ENCODE measurements around the gene IRAK4. TPM values are rescaled to one million over a fixed set of nuclear protein-coding genes. Genes with fewer than 3 reads are reported as not detected.

IRAK4 gene
- total RNA-seq, 4 donors from 2014 or later, result 6.1 to 30.6 (median 26.4) TPM

GRCh38 chr12:43805860-43806736 lies 47.3 kb downstream of the IRAK4 start, which contains the start of gene TWF1:
Gene TWF1, minus strand, starts transcription at chr12:43806317. Its CDS starts 72 bp downstream, at chr12:43806245.
- intact Hi-C loops (cut with DNase I; ENCODE audit: low total_unique reads), result no loop called here
- peak within 1 kb of the TSS; percentile 85 to 98 for H3K4me3 ChIP-seq
- TF ChIP-seq POLR2A (IDR thresholded peaks at IDR 0.05), result peak; percentile 48 to 82
- TF ChIP-seq CTCF (IDR thresholded peaks at IDR 0.05), result peak in 3 of 4 experiments; percentile 20 to 32 (median 23)

GRCh38 chr12:43806737-43807072 lies 48.0 kb downstream of the IRAK4 start:
- Histone ChIP-seq H3K4me3 (peak overlapping the region; percentile 85 to 98), H3K27ac (peak overlapping the region; percentile 96 to 97), H3K36me3 (no peaks in the 10 kb centered on the region), H3K27me3 (no peaks in the 10 kb centered on the region), H3K9me3 (no peaks in the 10 kb centered on the region), H3K4me1 (peaks cover 0 to 6% of the 10 kb centered on the region in 2 donors)
- TF ChIP-seq CTCF (IDR thresholded peaks at IDR 0.05) (no peak), POLR2A (IDR thresholded peaks at IDR 0.05) (no peak)
- intact Hi-C loops (cut with DNase I; ENCODE audit: low total_unique reads), result no loop called here
- no peak for DNase-seq

More at GRCh38 chr12:43805860-43806736, 47.3 kb downstream of the IRAK4 start, which contains the start of gene TWF1:
- Histone ChIP-seq H3K4me1 (peaks cover 0 to 6% of the 10 kb centered on the region in 2 donors), H3K36me3 (no peaks in the 10 kb centered on the region), H3K9me3 (no peaks in the 10 kb centered on the region), H3K27ac (peak within 1 kb of the TSS; percentile 96 to 97), H3K27me3 (no peaks in the 10 kb centered on the region)
- DNase-seq, result peak; percentile 78 to 88

- H3K27me3 ChIP-seq, result no peaks in the 10 kb centered on the region
- no peak for TF ChIP-seq POLR2A (IDR thresholded peaks at IDR 0.05)
- TF ChIP-seq CTCF (IDR thresholded peaks at IDR 0.05), result no peak
- peaks cover 0 to 6% of the 10 kb centered on the region in 2 donors for H3K4me1 ChIP-seq
- no peaks in the 10 kb centered on the region for H3K9me3 ChIP-seq
- DNase-seq, result no peak
- no peak overlapping the region for H3K4me3 ChIP-seq
- H3K27ac ChIP-seq, result peak overlapping the region in 1 of 2 donors; percentile 96
- H3K36me3 ChIP-seq, result no peaks in the 10 kb centered on the region
- intact Hi-C loops (cut with DNase I; ENCODE audit: low total_unique reads), result no loop called here
Observed at GRCh38 chr12:43807386-43807785, 48.6 kb downstream of the IRAK4 start.

DNA sequence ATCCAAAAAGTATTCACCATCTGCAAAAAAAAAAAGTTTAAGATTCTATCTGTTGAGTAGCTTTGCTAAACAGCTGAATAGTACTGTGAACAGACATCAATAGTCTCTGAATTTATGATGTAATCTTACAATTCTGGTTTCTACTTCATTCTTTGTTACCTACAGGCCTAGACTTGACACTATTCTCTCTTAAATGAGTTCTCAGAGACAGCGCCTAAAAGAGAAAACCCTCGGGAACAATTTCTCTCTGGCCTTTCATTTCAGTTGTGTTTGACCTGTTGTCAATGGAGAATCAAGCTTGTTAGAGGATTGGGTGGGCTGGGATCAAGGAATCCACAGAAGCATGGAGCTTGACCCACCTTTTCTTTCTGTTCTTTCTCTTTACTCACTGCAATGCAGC lies 53.3 kb downstream of the IRAK4 start:
- Histone ChIP-seq H3K4me3 (no peak overlapping the region), H3K27ac (no peak overlapping the region), H3K4me1 (no peaks in the 10 kb centered on the region), H3K36me3 (no peaks in the 10 kb centered on the region), H3K9me3 (no peaks in the 10 kb centered on the region), H3K27me3 (no peaks in the 10 kb centered on the region)
- DNase-seq, result no peak
- intact Hi-C loops (cut with DNase I; ENCODE audit: low total_unique reads), result no loop called here
- TF ChIP-seq POLR2A (IDR thresholded peaks at IDR 0.05) (no peak), CTCF (IDR thresholded peaks at IDR 0.05) (no peak)

- intact Hi-C loops (cut with DNase I; ENCODE audit: low total_unique reads), result no loop called here
- Histone ChIP-seq H3K4me1 (no peaks in the 10 kb centered on the region), H3K27ac (no peak overlapping the region), H3K9me3 (no peaks in the 10 kb centered on the region), H3K27me3 (no peaks in the 10 kb centered on the region), H3K4me3 (no peak overlapping the region), H3K36me3 (no peaks in the 10 kb centered on the region)
- TF ChIP-seq CTCF (IDR thresholded peaks at IDR 0.05) (no peak), POLR2A (IDR thresholded peaks at IDR 0.05) (no peak)
- DNase-seq, result no peak
Observed at GRCh38 chr12:43812926-43813325, 54.2 kb downstream of the IRAK4 start.

Data from uterus (tissue), 4 donors.